ENCODE data around the gene SSR1. TPM values are rescaled to one million over a fixed set of nuclear protein-coding genes. Genes with fewer than 3 reads are reported as not detected.
A peak's percentile ranks its signal among the peaks of the same experiment; 100 is the strongest.

Gene SSR1
- total and polyA plus RNA-seq, 9 of the 15 experiments (the other 6 are each of a cell fraction or from before 2014, with no cell fraction given), result 87.7 to 220 (median 144) TPM

- TF ChIP-seq MBD1 (CRISPR knock-in tag; IDR thresholded peaks at IDR 0.05) (no peak), NR4A1 (CRISPR knock-in tag; IDR thresholded peaks at IDR 0.05) (no peak), NR4A1 (tag; IDR thresholded peaks at IDR 0.05) (no peak), ZNF280B (CRISPR knock-in tag; IDR thresholded peaks at IDR 0.05) (no peak), SRSF9 (IDR thresholded peaks at IDR 0.05; ENCODE audit: borderline replicate concordance, low read depth, low read length) (no peak), GATAD2A (IDR thresholded peaks at IDR 0.05) (no peak), BCOR (IDR thresholded peaks at IDR 0.05) (no peak), E2F1 (CRISPR knock-in tag; IDR thresholded peaks at IDR 0.05) (no peak), ZFPM2 (CRISPR knock-in tag; IDR thresholded peaks at IDR 0.05) (no peak), ZBTB49 (CRISPR knock-in tag; IDR thresholded peaks at IDR 0.05; ENCODE audit: borderline replicate concordance) (no peak), ZNF280A (IDR thresholded peaks at IDR 0.05; ENCODE audit: low read depth, partially characterized antibody) (no peak), ZNF639 (CRISPR knock-in tag; conservative IDR thresholded peaks at IDR 0.05 in 1 of 2, IDR thresholded peaks at IDR 0.05 in 1 of 2) (no peak), FOXK2 (conservative IDR thresholded peaks at IDR 0.05 in 1 of 2, IDR thresholded peaks at IDR 0.05 in 1 of 2; ENCODE audit: low read depth in 2 of 2) (peak; percentile 34 to 38; a peak in 1 of 4 replicates), ZNF668 (CRISPR knock-in tag; IDR thresholded peaks at IDR 0.05) (no peak), ILF3 (IDR thresholded peaks at IDR 0.05; ENCODE audit: borderline replicate concordance) (no peak; the same call in 1 of the 2 replicates)
These were observed 74.0 kb downstream of the SSR1 start (continued) for GRCh38 chr6:7238900-7239589.
